ENCODE measurements around the gene C1QB. TPM values are rescaled to one million over a fixed set of nuclear protein-coding genes. Genes with fewer than 3 reads are reported as not detected.

The C1QB gene
- total and polyA plus RNA-seq, 5 experiments from 2014 or later = not detected

DNA sequence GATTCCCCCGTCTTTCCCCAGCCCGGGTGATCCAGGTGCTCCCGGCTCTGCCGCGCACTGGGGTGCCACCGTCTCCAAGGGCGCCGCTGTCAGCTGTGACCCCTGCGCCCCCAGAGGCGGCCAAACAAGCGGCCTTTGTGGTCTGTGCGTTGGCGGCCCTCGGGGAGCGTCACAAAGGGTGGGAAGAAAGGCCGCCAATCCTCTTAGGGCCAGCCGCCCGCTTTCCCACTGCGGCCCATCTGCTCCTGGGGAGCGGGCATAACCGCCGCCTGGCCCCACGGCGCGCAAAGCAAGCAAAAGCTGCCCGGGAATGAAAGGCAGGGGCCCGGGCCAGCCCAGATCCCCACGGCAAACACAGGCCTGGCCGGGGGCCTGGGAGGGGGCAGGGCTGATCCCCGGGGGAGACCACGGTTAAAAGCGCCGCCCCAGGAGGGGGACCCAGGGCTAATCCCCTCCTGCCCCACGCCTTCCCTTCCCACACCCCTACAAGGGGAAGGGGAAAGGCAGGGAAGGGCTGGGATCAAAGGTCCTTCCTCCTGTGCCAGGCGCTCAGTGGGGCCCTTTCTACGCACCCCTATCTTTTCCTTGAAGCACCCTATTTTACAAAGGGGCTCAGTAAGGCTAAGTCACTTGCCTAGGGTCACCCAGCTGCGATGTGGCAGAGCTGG is 24.0 kb downstream of the C1QB start:
- Mint-ChIP-seq H3K4me3 (no peak overlapping the region), H3K36me3 (no peaks in the 10 kb centered on the region), H3K27ac (no peak overlapping the region), H3K27me3 (peaks cover 12 to 33% (median 22%) of the 10 kb centered on the region in 5 donors), H3K4me1 (no peaks in the 10 kb centered on the region), H3K9me3 (no peaks in the 10 kb centered on the region)
- POLR2A ChIA-PET = no interaction called here
- no peak for DNase-seq
- ATAC-seq = no peak

DNA sequence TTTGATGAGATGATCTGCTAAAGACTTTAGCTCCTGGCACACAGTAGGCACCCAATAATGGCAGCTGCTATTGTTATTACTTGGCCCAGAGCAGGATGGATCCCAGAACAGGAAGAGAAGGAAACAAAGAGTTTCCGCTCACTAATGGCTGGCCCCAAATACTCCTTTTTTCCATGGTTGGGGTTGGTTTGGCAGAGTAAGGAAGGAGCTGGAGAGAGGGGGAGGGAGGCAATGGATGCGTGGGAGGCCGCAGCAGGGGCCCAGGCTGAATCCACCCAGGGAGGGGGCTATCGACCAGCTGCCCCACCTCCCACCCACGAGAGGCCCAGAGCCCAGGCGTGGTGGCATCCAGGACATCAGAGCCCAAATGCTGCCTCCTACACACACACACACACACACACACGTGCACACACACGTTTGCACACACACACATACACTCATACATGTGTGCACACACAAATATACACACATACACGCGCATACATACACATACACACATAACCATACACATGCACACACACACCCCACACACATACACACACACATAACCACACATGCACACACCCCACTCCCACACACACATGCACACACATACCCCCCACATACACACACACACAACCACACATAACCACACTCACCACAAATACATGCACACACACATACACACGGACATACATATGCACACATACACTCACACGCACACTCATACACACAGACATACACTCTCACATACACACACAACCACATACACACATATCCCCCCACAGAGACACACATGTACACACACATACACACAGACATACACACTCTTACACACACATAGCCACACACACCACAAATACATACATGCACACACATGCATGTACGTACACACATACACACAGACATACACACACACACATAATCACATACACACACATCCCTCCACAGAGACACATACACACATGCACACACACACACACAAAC is 25.2 kb downstream of the C1QB start:
- H3K36me3 Mint-ChIP-seq = no peaks in the 10 kb centered on the region
- no peak for DNase-seq
- H3K4me3 Mint-ChIP-seq = no peak overlapping the region
- POLR2A ChIA-PET = no interaction called here
- no peak for ATAC-seq
- H3K4me1 Mint-ChIP-seq = no peaks in the 10 kb centered on the region
- peaks cover 7 to 22% (median 17%) of the 10 kb centered on the region in 5 donors for H3K27me3 Mint-ChIP-seq
- no peaks in the 10 kb centered on the region for H3K9me3 Mint-ChIP-seq
- no peak overlapping the region for H3K27ac Mint-ChIP-seq

DNA sequence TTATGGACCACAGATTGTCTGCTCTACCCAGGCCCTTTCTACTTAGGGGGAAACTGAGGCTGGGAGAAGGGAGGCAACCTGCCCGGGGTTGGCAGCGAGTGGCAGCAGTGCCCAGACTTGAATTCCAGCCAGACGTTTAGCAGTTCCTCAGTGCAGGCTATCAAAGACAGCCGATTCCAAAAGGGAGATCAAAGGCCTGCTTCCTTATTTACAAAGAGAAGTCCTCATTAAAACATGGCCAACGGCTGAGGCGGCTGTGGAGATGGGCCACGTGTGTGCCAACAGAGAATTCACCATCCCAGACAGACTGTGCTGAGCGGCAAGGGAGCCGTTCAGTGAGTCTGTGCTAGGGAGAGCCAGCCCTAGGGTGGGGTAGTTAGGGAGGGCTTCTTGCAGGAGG is 27.7 kb downstream of the C1QB start:
- Mint-ChIP-seq H3K36me3 (no peaks in the 10 kb centered on the region), H3K27me3 (peaks cover 8 to 32% (median 18%) of the 10 kb centered on the region in 5 donors), H3K4me3 (no peak overlapping the region), H3K9me3 (no peaks in the 10 kb centered on the region), H3K27ac (no peak overlapping the region), H3K4me1 (no peaks in the 10 kb centered on the region)
- DNase-seq (no peak), ATAC-seq (no peak)
- POLR2A ChIA-PET = no interaction called here

GRCh38 chr1:22681556-22682276 is 28.7 kb downstream of the C1QB start:
- no peaks in the 10 kb centered on the region for H3K36me3 Mint-ChIP-seq
- H3K4me3 Mint-ChIP-seq = no peak overlapping the region
- ATAC-seq = no peak
- H3K9me3 Mint-ChIP-seq = no peaks in the 10 kb centered on the region
- POLR2A ChIA-PET = no interaction called here
- H3K4me1 Mint-ChIP-seq = no peaks in the 10 kb centered on the region
- H3K27me3 Mint-ChIP-seq = peaks cover 8 to 35% (median 25%) of the 10 kb centered on the region in 5 donors
- H3K27ac Mint-ChIP-seq = no peak overlapping the region
- no peak for DNase-seq

- Mint-ChIP-seq H3K4me1 (no peaks in the 10 kb centered on the region), H3K27me3 (peaks cover 15 to 47% (median 33%) of the 10 kb centered on the region in 5 donors), H3K9me3 (no peaks in the 10 kb centered on the region), H3K27ac (no peak overlapping the region), H3K36me3 (no peaks in the 10 kb centered on the region), H3K4me3 (no peak overlapping the region)
- DNase-seq = peak in 1 of 10 donors; percentile 4
- POLR2A ChIA-PET = no interaction called here
- no peak for ATAC-seq
Measured at GRCh38 chr1:22683547-22683946, 30.5 kb downstream of the C1QB start.

DNA sequence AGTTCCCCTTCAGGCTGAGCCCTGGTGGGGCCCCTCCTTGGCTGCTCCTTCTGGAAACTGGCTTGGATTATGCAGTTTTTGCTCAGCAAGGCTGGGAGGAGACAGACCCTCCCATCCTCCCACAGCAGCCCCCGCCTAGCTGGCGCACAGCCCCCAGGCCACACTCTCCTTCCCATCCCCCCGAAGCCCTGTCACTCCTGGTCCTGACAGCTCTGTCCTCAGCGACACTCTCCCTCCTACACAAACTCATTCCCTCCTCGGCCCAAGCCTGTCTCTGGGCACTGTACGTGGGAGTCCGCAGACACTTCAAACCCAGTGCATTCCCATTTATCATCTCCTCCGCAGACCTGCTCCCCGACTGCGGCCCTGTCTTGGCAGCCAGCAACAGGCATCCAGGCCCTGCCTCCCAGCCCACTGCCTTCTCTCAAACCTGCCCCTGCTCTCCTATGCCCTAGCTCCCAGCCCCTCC is 32.6 kb downstream of the C1QB start:
- Mint-ChIP-seq H3K27me3 (peaks cover 15 to 48% (median 34%) of the 10 kb centered on the region in 5 donors), H3K27ac (peak overlapping the region in 1 of 10 donors; percentile 77), H3K9me3 (no peaks in the 10 kb centered on the region), H3K4me1 (no peaks in the 10 kb centered on the region), H3K4me3 (no peak overlapping the region), H3K36me3 (no peaks in the 10 kb centered on the region)
- no peak for ATAC-seq
- POLR2A ChIA-PET = no interaction called here
- DNase-seq = peak in 1 of 10 donors; percentile 26

GRCh38 chr1:22687191-22687590 is 34.2 kb downstream of the C1QB start:
- Mint-ChIP-seq H3K4me1 (no peaks in the 10 kb centered on the region), H3K27ac (no peak overlapping the region), H3K27me3 (peaks cover 13 to 43% (median 34%) of the 10 kb centered on the region in 5 donors), H3K4me3 (no peak overlapping the region), H3K9me3 (no peaks in the 10 kb centered on the region), H3K36me3 (no peaks in the 10 kb centered on the region)
- ATAC-seq (no peak), DNase-seq (peak in 1 of 10 donors; percentile 21)
- POLR2A ChIA-PET = no interaction called here

- H3K36me3 Mint-ChIP-seq = no peaks in the 10 kb centered on the region
- H3K27me3 Mint-ChIP-seq = peaks cover 11 to 43% (median 33%) of the 10 kb centered on the region in 5 donors
- no peaks in the 10 kb centered on the region for H3K9me3 Mint-ChIP-seq
- POLR2A ChIA-PET = no interaction called here
- DNase-seq (no peak), ATAC-seq (no peak)
- H3K27ac Mint-ChIP-seq = no peak overlapping the region
- H3K4me1 Mint-ChIP-seq = no peaks in the 10 kb centered on the region
- H3K4me3 Mint-ChIP-seq = no peak overlapping the region
Measured at GRCh38 chr1:22688466-22688865, 35.4 kb downstream of the C1QB start.

- DNase-seq (peak in 1 of 10 donors; percentile 32), ATAC-seq (no peak)
- no peaks in the 10 kb centered on the region for H3K9me3 Mint-ChIP-seq
- no peak overlapping the region for H3K4me3 Mint-ChIP-seq
- no peak overlapping the region for H3K27ac Mint-ChIP-seq
- POLR2A ChIA-PET = no interaction called here
- H3K27me3 Mint-ChIP-seq = peaks cover 7 to 32% (median 25%) of the 10 kb centered on the region in 5 donors
- H3K36me3 Mint-ChIP-seq = no peaks in the 10 kb centered on the region
- H3K4me1 Mint-ChIP-seq = no peaks in the 10 kb centered on the region
Measured at GRCh38 chr1:22689505-22689904, 36.5 kb downstream of the C1QB start.

GRCh38 chr1:22691031-22691753 is 38.2 kb downstream of the C1QB start:
- Mint-ChIP-seq H3K4me3 (no peak overlapping the region), H3K9me3 (no peaks in the 10 kb centered on the region), H3K27me3 (peaks cover 7 to 20% (median 12%) of the 10 kb centered on the region in 5 donors), H3K4me1 (no peaks in the 10 kb centered on the region), H3K27ac (no peak overlapping the region), H3K36me3 (no peaks in the 10 kb centered on the region)
- DNase-seq (peak in 1 of 10 donors; percentile 4), ATAC-seq (no peak)
- POLR2A ChIA-PET = no interaction called here

DNA sequence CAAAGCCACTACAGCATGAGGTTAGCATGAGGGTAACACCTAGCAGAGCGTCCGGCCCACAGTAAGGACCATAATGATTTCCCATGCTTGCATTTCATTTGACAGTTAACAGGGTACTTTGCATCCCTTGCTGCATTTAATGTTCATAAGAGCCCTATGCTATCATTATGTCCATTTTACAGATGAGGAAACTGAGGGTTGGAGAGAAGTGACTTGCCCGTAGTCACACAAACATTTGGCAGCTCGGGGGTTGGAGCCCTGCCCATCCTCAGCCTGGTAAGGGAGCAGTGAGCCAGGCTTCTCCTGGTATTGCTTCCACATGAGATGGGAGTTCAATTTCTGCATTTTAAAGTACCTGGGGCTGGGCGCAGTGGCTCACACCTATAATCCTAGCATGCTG is 41.1 kb downstream of the C1QB start:
- Mint-ChIP-seq H3K4me1 (no peaks in the 10 kb centered on the region), H3K27ac (no peak overlapping the region), H3K4me3 (no peak overlapping the region), H3K9me3 (no peaks in the 10 kb centered on the region), H3K27me3 (peaks cover 0 to 3% (median 0%) of the 10 kb centered on the region in 5 donors), H3K36me3 (no peaks in the 10 kb centered on the region)
- POLR2A ChIA-PET = no interaction called here
- no peak for ATAC-seq
- peak in 1 of 10 donors; percentile 15 for DNase-seq

DNA sequence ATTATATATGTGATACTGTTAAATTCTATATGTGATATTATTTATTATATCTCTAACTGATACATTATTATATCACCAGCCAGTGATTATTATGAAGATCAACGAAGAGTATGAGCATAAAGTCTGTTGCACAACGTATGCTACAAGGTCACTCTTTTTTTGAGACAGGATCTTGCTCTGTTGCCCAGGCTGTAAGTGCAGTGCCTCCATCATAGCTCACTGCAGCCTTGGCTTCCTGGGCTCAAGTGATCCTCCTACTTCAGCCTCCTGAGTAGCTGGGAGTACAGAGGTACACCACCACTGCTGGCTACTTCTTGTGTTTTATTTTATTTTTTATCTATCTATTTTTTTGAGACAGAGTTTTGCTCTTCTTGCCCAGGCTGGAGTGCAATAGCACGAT is 43.6 kb downstream of the C1QB start:
- H3K4me3 Mint-ChIP-seq = no peak overlapping the region
- H3K27ac Mint-ChIP-seq = no peak overlapping the region
- POLR2A ChIA-PET = no interaction called here
- no peaks in the 10 kb centered on the region for H3K4me1 Mint-ChIP-seq
- DNase-seq (no peak), ATAC-seq (no peak)
- H3K27me3 Mint-ChIP-seq = peaks cover 0 to 3% (median 0%) of the 10 kb centered on the region in 5 donors
- no peaks in the 10 kb centered on the region for H3K36me3 Mint-ChIP-seq
- H3K9me3 Mint-ChIP-seq = no peaks in the 10 kb centered on the region
